ENCODE measurements around the gene HADHB.

DNA sequence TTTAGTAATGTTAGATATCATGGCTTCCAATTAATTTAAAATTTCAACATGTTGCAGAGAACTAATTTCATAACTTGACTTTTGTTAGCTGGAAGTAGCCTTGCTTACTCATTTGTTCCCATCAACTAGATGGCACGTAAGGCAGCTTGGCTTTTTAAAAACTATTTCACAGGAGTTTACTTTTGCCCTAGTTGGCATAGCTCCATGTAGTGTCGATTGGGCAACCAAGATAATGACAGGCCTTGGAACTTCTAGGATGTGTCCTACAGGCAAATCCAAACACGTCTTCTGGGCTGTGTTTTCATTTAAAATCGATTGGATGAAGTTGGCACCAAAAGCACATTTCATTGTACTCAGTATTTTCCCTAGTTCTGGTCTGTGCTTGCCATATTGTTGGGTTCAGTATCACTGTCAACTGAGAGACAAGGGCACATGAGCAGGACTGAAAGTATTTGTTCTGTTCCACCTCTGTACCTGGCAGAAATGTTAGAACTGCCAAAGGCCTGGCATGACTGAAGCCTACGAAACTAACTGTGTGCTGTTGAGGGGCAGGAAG lies 29.4 kb downstream of the HADHB start:
- TF ChIP-seq TAF1 (IDR thresholded peaks at IDR 0.05; ENCODE audit: borderline replicate concordance, insufficient read depth, low read length), result no peak
- TF ChIP-seq, protein P1, sequence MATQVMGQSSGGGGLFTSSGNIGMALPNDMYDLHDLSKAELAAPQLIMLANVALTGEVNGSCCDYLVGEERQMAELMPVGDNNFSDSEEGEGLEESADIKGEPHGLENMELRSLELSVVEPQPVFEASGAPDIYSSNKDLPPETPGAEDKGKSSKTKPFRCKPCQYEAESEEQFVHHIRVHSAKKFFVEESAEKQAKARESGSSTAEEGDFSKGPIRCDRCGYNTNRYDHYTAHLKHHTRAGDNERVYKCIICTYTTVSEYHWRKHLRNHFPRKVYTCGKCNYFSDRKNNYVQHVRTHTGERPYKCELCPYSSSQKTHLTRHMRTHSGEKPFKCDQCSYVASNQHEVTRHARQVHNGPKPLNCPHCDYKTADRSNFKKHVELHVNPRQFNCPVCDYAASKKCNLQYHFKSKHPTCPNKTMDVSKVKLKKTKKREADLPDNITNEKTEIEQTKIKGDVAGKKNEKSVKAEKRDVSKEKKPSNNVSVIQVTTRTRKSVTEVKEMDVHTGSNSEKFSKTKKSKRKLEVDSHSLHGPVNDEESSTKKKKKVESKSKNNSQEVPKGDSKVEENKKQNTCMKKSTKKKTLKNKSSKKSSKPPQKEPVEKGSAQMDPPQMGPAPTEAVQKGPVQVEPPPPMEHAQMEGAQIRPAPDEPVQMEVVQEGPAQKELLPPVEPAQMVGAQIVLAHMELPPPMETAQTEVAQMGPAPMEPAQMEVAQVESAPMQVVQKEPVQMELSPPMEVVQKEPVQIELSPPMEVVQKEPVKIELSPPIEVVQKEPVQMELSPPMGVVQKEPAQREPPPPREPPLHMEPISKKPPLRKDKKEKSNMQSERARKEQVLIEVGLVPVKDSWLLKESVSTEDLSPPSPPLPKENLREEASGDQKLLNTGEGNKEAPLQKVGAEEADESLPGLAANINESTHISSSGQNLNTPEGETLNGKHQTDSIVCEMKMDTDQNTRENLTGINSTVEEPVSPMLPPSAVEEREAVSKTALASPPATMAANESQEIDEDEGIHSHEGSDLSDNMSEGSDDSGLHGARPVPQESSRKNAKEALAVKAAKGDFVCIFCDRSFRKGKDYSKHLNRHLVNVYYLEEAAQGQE (IDR thresholded peaks at IDR 0.05; ENCODE audit: insufficient read depth in 1 of 2, low read depth in 2 of 2, low read length in 2 of 2), result no peak
- TF ChIP-seq POLR2AphosphoS5 (IDR thresholded peaks at IDR 0.05; ENCODE audit: low read depth, low read length), result no peak
- no peak for TF ChIP-seq FOXP2 (optimal IDR thresholded peaks at IDR 0.05; ENCODE audit: borderline replicate concordance, extremely low read depth, extremely low read length, insufficient read depth)
